GM18517 (cell line): ENCODE results near the gene HEMK1.

Source experiments
- ATAC-seq: cut with Tn5 transposase; IDR thresholded peaks from one replicate; pipeline ENCODE4 v1.9.1; 2021; ENCODE audit warnings: mild to moderate bottlenecking, moderate library complexity; ENCODE audit not compliant: unreplicated experiment

Gene HEMK1, protein sequence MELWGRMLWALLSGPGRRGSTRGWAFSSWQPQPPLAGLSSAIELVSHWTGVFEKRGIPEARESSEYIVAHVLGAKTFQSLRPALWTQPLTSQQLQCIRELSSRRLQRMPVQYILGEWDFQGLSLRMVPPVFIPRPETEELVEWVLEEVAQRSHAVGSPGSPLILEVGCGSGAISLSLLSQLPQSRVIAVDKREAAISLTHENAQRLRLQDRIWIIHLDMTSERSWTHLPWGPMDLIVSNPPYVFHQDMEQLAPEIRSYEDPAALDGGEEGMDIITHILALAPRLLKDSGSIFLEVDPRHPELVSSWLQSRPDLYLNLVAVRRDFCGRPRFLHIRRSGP

DNA sequence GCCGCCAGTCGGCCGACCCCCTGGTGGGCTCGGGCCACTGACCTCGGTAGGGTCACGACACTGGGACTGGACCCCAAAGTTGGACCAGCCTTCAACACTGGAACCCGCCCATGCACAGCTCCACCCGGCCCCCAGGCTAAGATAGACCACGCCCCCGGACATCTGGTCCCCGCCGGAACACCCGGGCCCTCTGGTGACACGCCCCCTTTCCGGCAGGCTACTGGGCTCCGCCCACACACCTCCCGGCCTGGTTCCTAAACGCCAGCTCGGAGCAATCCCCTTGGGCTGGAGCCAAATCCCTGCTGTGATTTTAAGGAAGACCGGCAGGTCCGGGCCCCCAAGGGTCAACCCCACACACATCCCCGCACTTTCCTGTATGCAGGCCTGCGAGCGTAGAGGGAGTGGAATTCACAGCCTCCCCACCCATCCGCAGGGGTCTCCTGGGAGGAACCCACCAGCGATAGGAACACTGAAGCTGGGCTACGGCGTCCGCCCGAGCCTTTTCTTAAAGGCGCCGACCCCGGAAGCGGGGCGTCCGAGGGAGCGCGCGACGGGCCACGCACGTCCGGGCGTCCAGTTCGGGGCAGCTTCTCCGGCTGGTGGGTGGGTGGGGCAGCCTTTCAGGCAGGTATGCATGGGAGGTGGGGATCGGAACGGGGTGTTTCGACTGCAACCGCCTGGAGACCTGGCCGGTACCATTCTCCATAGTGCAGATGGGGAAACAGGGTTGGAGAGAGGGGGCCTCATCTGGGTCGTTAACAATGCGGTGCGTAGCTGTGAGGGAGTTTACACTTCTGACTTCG lies at the start of gene HEMK1:
Gene HEMK1, plus strand, starts transcription at position 576 of the 803 bp plus-strand sequence. CDS start 1,583 bp downstream, outside the sequence.
- ATAC-seq: peak; percentile 59

GRCh38 chr3:50520849-50521248 lies 48.5 kb upstream of the HEMK1 start:
- ATAC-seq: no peak

DNA sequence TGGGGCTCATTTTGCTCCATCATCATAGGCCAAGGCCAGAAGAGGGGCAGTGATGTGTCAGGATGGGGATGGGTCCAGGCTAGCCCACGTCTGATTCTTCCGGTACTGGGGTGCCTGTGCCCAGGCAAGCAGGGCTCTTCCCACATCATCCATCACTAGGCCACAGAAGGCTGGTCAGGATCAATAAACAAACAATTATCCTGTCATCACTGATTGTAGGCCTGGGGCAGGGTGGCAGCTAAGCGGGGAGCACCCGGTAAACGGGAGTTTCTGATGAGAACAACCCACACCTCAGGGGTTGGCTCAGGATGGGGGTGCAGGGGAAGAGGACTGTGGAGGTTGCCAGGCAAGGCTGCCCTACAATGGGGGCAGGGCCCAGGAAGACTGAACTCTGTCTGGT lies 47.8 kb upstream of the HEMK1 start:
- no peak for ATAC-seq

- ATAC-seq: no peak
Measured at GRCh38 chr3:50523279-50523811, 46.0 kb upstream of the HEMK1 start.

DNA sequence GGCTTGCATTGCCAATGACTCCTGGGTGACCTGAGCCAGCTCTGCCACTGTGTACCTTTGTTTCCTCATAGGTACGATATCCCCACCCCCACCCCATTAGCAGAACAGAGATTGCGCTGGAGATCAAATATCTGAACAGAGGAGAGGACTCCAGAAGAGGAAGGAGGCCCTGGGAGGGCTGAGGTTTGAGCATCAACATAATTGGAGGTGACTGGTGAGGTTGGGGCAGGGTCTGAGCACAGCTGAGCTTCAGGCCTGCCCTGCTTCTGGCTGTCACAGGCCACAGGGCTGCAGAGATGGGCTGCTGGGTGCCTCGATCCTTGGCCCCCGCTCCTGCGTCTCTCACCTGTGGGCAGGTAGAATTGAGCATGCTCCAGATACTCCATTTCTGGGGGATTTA lies 44.6 kb upstream of the HEMK1 start:
- ATAC-seq: no peak

GRCh38 chr3:50525191-50525910 lies 44.0 kb upstream of the HEMK1 start:
- ATAC-seq: no peak

- no peak for ATAC-seq
Measured at GRCh38 chr3:50525987-50526386, 43.3 kb upstream of the HEMK1 start.

DNA sequence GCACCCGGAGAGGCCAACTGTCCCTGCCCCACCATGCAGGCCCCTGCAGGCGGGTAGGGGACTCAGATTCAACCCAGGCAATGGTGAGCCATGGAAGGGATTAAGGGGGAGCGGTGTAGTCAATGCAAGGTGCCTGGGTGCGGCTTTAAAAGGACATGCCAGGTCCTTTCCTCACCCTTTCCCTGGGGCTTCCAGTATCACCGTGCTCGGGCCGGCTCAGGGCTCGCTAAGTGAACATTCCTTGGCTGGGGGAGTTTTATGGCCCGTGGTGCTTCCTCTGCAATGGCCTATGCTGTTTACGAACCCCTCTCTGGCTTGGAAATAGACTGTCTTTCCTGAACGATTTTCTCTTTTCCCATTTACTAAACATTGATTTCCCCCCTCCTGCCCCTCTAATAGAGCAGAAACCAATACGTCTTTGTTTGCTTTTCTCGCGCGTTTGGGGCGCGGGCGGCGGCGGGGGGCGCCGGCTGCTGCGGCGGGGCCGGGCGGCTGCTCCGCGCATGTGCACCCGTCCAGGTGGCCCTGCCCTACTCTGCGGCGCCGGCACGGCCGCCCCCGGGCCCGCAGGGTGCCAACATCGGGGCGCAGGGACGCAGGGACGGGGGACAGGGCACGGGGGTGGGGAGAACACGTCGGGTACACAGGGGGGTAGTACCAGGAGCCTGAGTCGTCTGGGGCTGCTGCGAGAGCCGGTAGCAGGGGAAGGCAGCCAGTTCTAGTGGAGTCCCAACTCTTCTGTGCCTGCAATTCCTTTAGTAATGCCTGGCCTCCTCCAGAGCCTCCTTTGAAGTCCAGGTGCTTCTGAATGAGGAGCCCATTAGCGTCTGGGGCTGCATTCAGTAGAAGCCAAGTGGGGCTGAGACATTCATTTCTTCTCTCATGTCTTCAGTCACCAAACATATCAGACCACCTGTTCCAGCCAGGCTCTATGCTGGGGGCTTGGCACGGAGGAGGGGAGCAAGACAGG lies 39.0 kb upstream of the HEMK1 start:
- no peak for ATAC-seq

GRCh38 chr3:50531201-50531600 lies 38.1 kb upstream of the HEMK1 start:
- no peak for ATAC-seq

DNA sequence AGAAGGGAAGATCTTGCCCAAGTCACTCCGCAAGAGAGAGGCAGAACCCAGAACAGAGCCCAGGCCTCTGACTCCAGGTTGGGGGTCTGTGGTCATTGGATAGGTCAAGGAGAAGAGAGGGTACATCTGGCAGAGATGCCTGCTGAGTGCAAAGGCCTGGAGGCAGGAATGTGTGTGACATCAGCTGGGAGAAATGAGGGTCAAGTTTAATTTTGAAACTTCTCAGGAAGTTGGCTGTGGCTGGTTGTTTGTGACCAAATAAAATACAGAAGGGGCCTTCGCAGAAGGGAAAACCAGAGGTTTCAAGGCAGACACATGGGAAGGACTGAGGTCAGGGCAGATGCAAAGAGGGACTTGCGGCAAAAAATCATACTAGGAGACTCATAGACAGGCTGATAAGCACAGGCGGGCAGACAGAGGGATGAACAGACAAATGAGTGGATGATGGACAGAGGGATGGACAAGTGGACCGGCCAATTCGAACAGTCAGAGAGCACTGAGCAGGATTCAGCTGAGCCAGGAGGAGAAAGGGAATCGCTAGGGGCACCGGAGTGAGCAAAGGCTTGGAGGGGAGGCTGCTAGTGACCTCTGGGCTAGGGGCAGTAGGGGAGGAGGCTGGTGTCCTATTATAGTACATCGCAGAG lies 37.1 kb upstream of the HEMK1 start:
- no peak for ATAC-seq

GRCh38 chr3:50533316-50533715 lies 36.0 kb upstream of the HEMK1 start:
- no peak for ATAC-seq

GRCh38 chr3:50533807-50534461 lies 35.4 kb upstream of the HEMK1 start:
- ATAC-seq: no peak

DNA sequence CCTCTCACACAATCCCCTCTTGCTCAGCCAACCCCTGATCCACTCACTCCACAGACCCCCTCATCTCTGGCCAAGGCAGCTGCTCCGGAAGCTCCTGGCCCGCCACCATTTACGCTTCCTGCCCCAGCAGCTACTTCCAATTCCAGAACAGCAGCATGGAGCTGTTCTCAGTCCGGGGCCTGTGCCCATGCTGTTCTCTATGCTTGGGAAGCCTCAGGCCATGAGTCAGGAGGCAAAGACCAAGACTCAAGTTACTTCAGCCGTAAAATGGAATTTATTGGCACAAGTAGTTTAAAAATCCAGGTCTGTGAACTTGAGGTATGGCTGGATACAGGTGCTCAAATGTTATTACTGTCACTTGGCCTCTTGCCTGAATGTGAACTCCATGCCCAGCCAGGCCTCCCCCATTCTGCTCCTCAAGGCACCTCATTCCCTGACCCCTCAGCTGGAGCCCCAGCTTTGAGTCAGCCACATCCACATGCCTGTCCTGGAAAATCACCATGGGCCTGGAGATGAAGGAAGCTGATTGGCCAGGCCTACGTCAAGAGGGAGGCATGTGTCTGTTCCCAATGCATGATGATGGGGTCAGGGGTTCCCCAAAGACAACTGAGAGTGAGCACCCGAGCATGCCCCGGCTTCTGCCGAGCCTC lies 34.5 kb upstream of the HEMK1 start:
- no peak for ATAC-seq

DNA sequence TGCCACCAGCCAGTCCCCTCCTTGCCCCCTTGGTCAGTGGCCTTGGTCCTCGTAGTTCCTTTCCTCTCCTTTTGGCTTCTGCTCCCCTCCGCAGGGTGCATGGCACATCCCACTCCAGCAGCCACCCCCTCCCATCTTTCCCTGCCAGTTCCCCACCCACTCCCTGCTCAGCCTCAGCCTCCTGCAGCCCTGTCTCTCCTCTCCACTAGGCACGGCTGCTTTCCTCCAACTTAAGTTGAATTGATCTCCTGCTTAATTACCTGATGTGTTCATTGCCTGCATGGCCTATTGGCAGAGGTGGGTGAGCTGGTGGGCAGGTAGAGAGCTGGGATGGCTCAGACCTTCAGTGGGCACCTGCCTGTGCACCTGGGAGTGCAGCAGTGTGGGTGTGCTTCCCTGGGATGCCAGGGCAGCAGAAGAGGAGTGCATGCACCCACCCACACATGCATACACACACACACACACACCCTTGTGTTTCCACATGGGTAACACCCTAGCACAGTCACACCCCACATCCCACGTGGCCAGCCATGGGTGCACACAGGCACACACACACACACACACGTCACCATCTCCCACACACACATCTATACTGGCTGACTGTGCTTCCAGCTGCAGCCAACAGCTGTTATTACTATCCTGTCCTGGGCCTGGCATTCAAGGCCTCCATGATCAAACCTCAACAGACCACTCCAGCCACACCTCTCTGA lies 32.7 kb upstream of the HEMK1 start:
- no peak for ATAC-seq

DNA sequence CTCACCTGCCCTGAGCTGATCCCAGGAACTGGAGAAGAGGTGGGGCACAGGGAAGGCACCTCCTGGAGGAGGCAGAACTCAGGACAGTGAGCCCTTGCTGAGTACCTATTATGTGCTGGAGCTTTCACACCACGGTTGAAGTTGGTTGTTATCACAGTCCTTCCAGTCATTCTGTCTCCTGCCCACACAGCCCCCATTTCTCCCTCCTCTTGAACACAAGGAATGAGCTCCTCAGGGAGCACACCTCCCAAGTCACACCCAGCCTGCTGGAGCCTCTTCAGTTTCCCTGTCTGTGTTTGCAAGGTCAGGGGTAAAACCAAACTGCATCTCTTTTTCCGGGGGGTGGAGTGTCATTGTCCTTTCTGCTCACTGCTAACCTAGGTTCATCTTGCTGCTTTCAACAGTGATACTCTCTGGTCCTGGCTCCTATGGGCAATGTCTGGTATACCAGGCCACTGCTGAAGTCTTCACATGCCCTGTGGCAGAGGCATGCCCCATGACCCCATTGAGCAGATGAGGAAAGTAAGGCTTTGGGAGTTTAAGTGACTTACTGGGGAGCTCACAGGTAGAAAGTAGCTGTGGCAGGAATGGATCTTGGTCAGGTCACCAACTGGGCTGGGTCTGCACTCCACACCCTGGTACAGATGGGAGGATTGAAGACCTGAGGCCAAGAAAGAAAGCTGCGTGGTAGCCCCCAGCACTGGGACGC lies 31.7 kb upstream of the HEMK1 start:
- ATAC-seq: no peak

GRCh38 chr3:50539356-50540286 lies 29.7 kb upstream of the HEMK1 start:
- no peak for ATAC-seq
